HG02678 (cell line): ENCODE results near the gene NUAK1.

Experiments
- ATAC-seq: cut with Tn5 transposase; IDR thresholded peaks from one replicate; pipeline ENCODE4 v1.9.1; 2021; ENCODE audit warnings: mild to moderate bottlenecking, moderate library complexity; ENCODE audit not compliant: unreplicated experiment

The NUAK1 gene

GRCh38 chr12:106066726-106067325, 71.9 kb downstream of the NUAK1 start:
- ATAC-seq: no peak

GRCh38 chr12:106066051-106066705, 72.6 kb downstream of the NUAK1 start:
- no peak for ATAC-seq

DNA sequence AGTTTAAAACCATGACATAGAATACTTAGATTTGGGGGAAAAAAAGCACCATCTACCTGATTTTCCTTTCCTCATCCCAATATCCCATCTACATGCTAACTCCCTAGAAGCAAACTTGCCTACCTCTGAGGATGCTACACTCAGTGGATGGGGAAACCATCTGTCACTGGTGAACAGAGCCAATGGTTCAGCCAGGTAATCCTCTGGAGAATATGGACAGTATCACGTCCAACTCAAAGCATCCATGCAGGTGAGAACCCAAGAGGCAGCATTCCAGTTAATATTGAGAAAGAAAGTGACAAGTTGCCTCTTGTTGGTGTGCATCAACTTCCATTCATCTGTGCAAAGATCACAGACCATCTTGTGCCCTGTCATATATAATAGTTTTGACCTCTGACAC, 73.2 kb downstream of the NUAK1 start:
- ATAC-seq: no peak

DNA sequence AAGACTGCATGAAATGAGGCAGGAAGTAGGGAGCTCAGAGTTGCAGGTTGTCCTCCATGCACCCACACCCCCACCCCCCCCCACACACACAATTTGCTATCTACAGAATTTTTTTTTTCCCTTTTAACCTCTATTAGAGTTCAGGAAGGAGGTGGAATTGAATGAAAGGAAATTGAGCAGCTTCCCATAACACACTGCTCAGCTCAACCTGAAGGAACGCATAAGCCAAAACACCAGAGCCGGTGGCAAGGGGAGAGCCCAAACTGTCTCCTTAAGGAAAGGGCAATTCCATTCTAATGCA, 74.1 kb downstream of the NUAK1 start:
- no peak for ATAC-seq

- no peak for ATAC-seq
Observed at GRCh38 chr12:106063826-106064720, 74.7 kb downstream of the NUAK1 start.

GRCh38 chr12:106062693-106063092, 76.1 kb downstream of the NUAK1 start:
- ATAC-seq: no peak

GRCh38 chr12:106058256-106059182, 80.2 kb downstream of the NUAK1 start:
- ATAC-seq: no peak

DNA sequence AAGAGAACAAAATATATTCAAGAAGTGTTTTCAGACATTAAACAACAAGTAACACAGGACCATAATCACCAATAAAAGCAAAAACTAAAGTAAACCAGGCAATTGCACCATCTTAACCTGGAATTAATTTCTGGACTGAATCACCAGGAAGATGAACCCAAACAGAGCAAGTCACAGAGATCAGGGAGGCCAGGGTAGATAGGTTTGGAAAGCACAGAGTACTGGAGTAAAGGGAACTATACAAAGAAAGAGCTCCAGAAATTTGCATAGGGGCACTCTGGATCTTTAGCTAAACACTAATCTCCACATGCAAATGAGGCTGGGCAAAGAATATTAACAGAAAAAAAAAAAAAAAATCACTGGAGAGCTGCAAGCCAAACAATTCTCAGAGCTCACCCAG, 84.7 kb downstream of the NUAK1 start:
- ATAC-seq: no peak

- ATAC-seq: no peak
Observed at GRCh38 chr12:106051853-106052531, 86.8 kb downstream of the NUAK1 start.

DNA sequence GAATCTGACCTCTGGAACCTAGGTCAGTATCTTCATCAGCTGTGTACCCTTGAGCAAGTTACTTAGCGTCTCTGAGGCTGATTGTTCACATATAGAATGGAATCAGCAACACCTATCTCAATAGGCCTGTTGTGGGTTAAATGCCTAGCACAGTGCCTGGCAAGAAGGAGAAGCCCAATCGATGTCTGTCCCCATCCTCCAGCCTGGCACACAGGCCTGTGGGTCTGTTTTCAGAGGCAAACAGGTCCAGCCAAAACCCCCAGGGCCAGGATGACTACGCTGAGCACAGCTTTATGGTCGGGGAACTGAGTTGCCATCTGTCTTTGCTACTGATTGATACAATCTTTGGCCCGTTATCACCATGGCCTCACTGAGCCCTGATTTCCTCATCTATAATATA, 89.2 kb downstream of the NUAK1 start:
- ATAC-seq: no peak

DNA sequence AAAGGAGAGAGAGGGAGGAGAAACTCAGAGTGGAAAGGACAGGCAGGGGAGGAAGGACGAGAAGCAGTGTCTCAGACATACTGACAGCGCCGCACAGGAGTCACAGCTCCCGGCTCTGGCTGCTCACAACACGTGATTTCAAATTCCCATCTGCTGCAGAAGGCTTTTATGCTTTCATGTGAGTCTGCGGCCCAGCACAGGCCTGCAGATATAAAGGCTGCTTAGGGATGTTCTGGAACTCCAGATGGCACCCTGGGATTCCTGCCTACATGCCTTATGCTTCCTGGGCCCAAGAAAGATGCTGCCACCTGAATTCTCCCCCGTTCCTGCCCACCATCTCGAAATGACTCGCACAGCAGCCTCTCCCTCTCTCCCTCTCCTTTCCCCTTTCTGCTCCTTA, 89.6 kb downstream of the NUAK1 start:
- no peak for ATAC-seq

GRCh38 chr12:106048676-106049075, 90.1 kb downstream of the NUAK1 start:
- no peak for ATAC-seq

GRCh38 chr12:106048016-106048415, 90.7 kb downstream of the NUAK1 start:
- no peak for ATAC-seq

- no peak for ATAC-seq
Observed at GRCh38 chr12:106046947-106047346, 91.8 kb downstream of the NUAK1 start.

DNA sequence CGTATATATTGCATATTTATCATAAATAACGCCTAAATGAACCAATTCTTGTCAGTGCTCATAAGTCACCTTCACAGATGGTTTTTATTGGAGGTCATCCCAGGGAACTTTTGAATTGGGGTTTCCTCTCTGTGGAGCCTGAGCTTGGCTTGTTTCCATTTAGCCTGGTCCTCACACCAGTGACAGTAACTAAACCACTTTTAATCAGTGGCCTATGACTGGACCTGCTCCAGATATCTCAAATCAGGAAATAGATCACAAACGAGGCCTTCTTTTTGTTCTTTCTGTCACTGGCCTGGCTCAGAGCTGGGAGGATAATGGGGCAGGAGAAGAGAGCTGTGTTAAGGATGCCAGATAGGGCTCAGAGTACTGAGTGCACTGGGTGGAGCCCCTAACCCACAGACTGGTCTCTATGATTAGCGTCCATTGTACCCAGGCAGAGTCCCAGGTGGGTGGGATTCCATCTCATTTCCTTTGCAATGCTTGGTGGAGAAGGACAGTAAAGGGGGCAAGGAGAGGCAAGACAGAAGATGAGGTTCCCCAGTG, 92.4 kb downstream of the NUAK1 start:
- no peak for ATAC-seq

DNA sequence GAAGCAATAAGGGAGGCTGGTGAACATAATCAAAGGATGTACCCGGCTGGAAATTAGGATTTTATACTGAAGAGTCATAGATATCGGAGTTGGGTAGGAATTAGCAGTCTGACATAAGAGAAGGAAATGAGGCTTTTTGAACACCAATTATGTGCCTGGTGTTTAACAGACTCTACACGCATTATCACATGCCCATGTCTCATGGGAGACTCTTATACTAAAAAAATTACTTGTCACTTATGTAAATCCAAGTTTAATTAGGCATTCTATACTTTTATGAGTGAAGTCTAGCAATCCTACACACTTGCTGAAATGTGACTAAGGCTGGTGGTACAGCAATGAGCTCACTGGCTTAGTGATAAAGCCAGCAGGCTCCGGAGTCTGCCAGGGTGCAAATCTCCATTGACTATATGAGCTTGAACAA, 93.5 kb downstream of the NUAK1 start:
- no peak for ATAC-seq

DNA sequence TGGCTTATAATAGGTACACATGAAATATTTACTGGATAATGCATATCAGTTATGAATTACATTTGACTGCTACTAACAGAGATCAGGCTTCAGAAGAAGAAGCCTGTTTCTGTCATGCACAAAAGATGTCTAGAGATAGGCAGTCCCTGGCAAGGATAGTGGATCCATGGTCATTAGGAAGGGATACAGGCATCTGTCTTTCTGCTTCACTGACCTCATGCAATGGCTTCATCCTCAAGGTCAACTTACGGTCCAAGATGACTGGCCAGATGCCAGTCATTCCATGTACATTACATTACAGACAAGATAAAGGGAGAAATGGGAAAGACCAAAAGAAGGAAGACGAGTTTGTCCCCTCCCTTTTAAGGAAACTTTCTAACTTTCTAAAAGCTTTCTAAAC, 94.0 kb downstream of the NUAK1 start:
- no peak for ATAC-seq

DNA sequence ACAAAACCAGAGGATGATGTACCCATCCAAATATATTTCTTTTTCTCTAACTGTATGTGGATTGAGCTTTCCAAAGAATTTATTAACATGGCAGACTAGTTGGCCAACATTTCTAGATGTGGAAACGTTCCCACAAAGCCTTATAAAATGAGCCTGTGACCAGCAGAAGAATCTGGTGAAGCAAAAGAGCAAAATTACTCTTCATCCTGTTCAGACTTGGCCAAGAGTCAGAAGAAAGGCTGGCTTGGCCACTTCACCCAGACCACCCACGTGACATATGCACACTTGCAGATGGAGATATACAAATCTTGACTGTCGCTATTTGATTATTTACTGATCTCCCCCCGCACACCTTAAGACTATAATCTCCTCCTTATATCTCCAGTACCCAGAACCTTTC, 96.7 kb downstream of the NUAK1 start:
- no peak for ATAC-seq

DNA sequence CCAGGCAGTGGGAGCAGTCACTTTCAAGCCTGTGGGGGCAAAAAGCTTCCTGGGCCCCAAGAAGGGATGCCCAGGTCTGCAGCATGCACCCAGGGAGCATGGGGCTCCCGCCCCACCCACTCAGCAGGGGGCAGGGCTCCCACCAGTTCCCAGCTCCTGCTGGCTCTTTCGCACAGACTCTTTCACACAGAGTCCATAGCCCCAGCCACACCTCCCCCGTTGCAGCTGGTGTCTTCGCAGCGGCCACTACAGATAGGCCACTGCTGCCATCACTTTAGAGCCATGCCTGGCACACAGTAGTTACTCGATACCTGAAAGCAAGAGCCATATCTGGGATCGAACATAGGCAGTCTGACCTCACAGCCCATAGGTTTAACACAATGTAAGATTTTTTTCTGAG, 98.2 kb downstream of the NUAK1 start:
- ATAC-seq: no peak
